Panc1 (cell line): ENCODE measurements around the gene NT5E.

Experiments
- CTCF ChIP-seq: fragments of 450-650 bp; IDR thresholded peaks from 2 replicates; pipeline ENCODE4 v1.5.1; 2017; ENCODE audit warnings: mild to moderate bottlenecking
- TCF7L2 ChIP-seq: IDR thresholded peaks from 2 replicates; pipeline ENCODE4 v1.6.1; 2011; ENCODE audit warnings: mild to moderate bottlenecking, low read depth, low read length, inconsistent platforms

- TF ChIP-seq TCF7L2 (no peak), CTCF (no peak)
These were observed 23.9 kb downstream of the NT5E start for GRCh38 chr6:85473748-85474147.
